ENCODE results near the gene GPR142.

- no peak for TF ChIP-seq CTCF (IDR thresholded peaks at IDR 0.05)
- no peak for TF ChIP-seq RXRA (IDR thresholded peaks at IDR 0.05; ENCODE audit: borderline replicate concordance, low read depth)
- no peak for TF ChIP-seq YY1 (IDR thresholded peaks at IDR 0.05; ENCODE audit: low read depth)
- no peak for TF ChIP-seq NRF1 (IDR thresholded peaks at IDR 0.05; ENCODE audit: low read depth, low read length)
- no peak for TF ChIP-seq TAF1 (IDR thresholded peaks at IDR 0.05; ENCODE audit: borderline replicate concordance, low read depth, low read length)
- no peak for TF ChIP-seq CHD2 (IDR thresholded peaks at IDR 0.05; ENCODE audit: low read length, partially characterized antibody)
- TF ChIP-seq MXI1 (IDR thresholded peaks at IDR 0.05; ENCODE audit: low read depth, low read length) = no peak
- TF ChIP-seq GATA2 (CRISPR knock-in tag; IDR thresholded peaks at IDR 0.05) = no peak
- TF ChIP-seq MAX (IDR thresholded peaks at IDR 0.05; ENCODE audit: low read depth) = no peak
- TF ChIP-seq USF1 (IDR thresholded peaks at IDR 0.05; ENCODE audit: borderline replicate concordance, low read depth) = no peak
- no peak for TF ChIP-seq REST (IDR thresholded peaks at IDR 0.05; ENCODE audit: low read depth, low read length)
- no peak for TF ChIP-seq RFX5 (IDR thresholded peaks at IDR 0.05; ENCODE audit: low read length)
Observed at GRCh38 chr17:74392848-74393247, 25.5 kb downstream of the GPR142 start.

Measured in SK-N-SH (cell line).